B cell (primary cell): ENCODE results near the gene EVC. TPM values are rescaled to one million over a fixed set of nuclear protein-coding genes. Genes with fewer than 3 reads are reported as not detected.

Experiments used
- ATAC-seq: fragments of 200-7000 bp; cut with Tn5 transposase; one replicate; pipeline ENCODE4 v1.10.0; 2021; ENCODE audit warnings: low read depth, mild to moderate bottlenecking, moderate number of reproducible peaks, moderate library complexity
- CTCF ChIA-PET: fragments of 350-600 bp; sonication (Branson Sonifier 250); formaldehyde crosslinking; loops from one replicate; lab custom pipeline; 2021; ENCODE audit warnings: antibody characterized with exemption, inconsistent platforms; lab: Charles Lee
- POLR2A ChIA-PET: fragments of 350-600 bp; sonication (Branson Sonifier 250); formaldehyde crosslinking; loops from one replicate; lab custom pipeline; 2021; ENCODE audit warnings: antibody characterized with exemption; lab: Charles Lee
- DNase-seq: peaks from one replicate; pipeline ENCODE4 v3.0.0; 2013
- H2AFZ ChIP-seq: 2 replicates; pipeline ENCODE4 v1.6.1; 2012; ENCODE audit warnings: mild to moderate bottlenecking, low read depth, low read length; ENCODE audit not compliant: insufficient read depth, poor library complexity, severe bottlenecking
- H3K27ac ChIP-seq, 2 donors: 1 replicate in 1 of 2; 2 replicates in 1 of 2; pipeline ENCODE4 v1.5.1; 2012 to 2013; ENCODE audit warnings: low read length in 2 of 2, mild to moderate bottlenecking in 2 of 2, moderate library complexity in 1 of 2
- H3K27me3 ChIP-seq, 4 experiments: fragments of 200-600 bp in 1 of 4; sonication (generic) in 1 of 4; replicated peaks in 1 of 4; 1 replicate in 2 of 4; 2 replicates in 2 of 4; pipeline versions ENCODE4 v1.6.1 to v1.7.0; 2013 to 2016; ENCODE audit warnings: low read length in 3 of 4, mild to moderate bottlenecking in 2 of 4, mixed read lengths in 1 of 4, moderate library complexity in 1 of 4; ENCODE audit not compliant: insufficient read depth in 4 of 4, control insufficient read depth in 3 of 4; ENCODE audit errors: control extremely low read depth in 1 of 4
- H3K36me3 ChIP-seq, 2 experiments: replicated peaks in 1 of 2; 1 replicate in 1 of 2; 2 replicates in 1 of 2; pipeline versions ENCODE4 v1.6.1 to v1.7.1; 2013; ENCODE audit warnings: low read length in 1 of 2; ENCODE audit not compliant: insufficient read depth in 2 of 2, control insufficient read depth in 1 of 2; ENCODE audit errors: control extremely low read depth in 1 of 2, extremely low read depth in 1 of 2
- H3K4me1 ChIP-seq, 2 donors: fragments of 200-600 bp in 1 of 2; sonication (generic) in 1 of 2; 1 replicate in 1 of 2; 2 replicates in 1 of 2; pipeline versions ENCODE4 v1.5.1 to v1.6.1; 2013 to 2017; ENCODE audit warnings: low read length in 2 of 2; ENCODE audit not compliant: control insufficient read depth in 2 of 2, insufficient read depth in 2 of 2
- H3K4me2 ChIP-seq: replicated peaks from 2 replicates; pipeline ENCODE3; 2012; ENCODE audit warnings: mild to moderate bottlenecking, low read depth, low read length; ENCODE audit not compliant: poor library complexity, severe bottlenecking
- H3K4me3 ChIP-seq, 5 experiments: fragments of 200-600 bp in 1 of 5; sonication (generic) in 1 of 5; 1 replicate in 3 of 5; 2 replicates in 2 of 5; pipeline versions ENCODE4 v1.5.1 to v1.7.0; 2011 to 2016; ENCODE audit warnings: low read length in 4 of 5, mild to moderate bottlenecking in 4 of 5, low read depth in 2 of 5, control low read depth in 1 of 5, moderate library complexity in 1 of 5; ENCODE audit not compliant: insufficient read depth in 1 of 5; ENCODE audit errors: control extremely low read depth in 1 of 5, extremely low read depth in 1 of 5
- H3K79me2 ChIP-seq: fragments of 200-600 bp; sonication (generic); one replicate; pipeline ENCODE4 v1.6.0; 2016; ENCODE audit warnings: low read length; ENCODE audit not compliant: control insufficient read depth, insufficient read depth
- H3K9ac ChIP-seq: fragments of 200-600 bp; sonication (generic); 2 replicates; pipeline ENCODE4 v1.6.1; 2017; ENCODE audit warnings: mild to moderate bottlenecking, low read length, moderate library complexity
- H3K9me3 ChIP-seq, 3 donors: one replicate each; pipeline versions ENCODE4 v1.6.1 to v1.7.1; 2013; ENCODE audit warnings: low read length in 2 of 3; ENCODE audit not compliant: control insufficient read depth in 2 of 3, insufficient read depth in 1 of 3; ENCODE audit errors: control extremely low read depth in 1 of 3
- H4K20me1 ChIP-seq: 2 replicates; pipeline ENCODE4 v1.6.0; 2012; ENCODE audit warnings: mild to moderate bottlenecking, low read length; ENCODE audit not compliant: insufficient read depth, control insufficient read depth, poor library complexity, severe bottlenecking
- H3K27ac Mint-ChIP-seq: one replicate; pipeline ENCODE4 v1.8.0; 2021; ENCODE audit warnings: mixed read lengths
- H3K27me3 Mint-ChIP-seq: one replicate; pipeline ENCODE4 v1.8.0; 2021; ENCODE audit warnings: mixed read lengths
- H3K4me1 Mint-ChIP-seq: one replicate; pipeline ENCODE4 v1.8.0; 2021; ENCODE audit warnings: mixed read lengths
- H3K4me3 Mint-ChIP-seq: one replicate; pipeline ENCODE4 v1.8.0; 2021; ENCODE audit warnings: mixed read lengths
- H3K9me3 Mint-ChIP-seq: one replicate; pipeline ENCODE4 v1.8.0; 2022; ENCODE audit warnings: mixed read lengths; ENCODE audit not compliant: insufficient read depth
- CTCF ChIP-seq: fragments of 200-600 bp; IDR thresholded peaks from one replicate; pipeline ENCODE4 v1.8.0; 2022; ENCODE audit warnings: antibody characterized with exemption, mild to moderate bottlenecking
- EZH2 ChIP-seq: IDR thresholded peaks from 2 replicates; pipeline ENCODE4 v1.6.1; 2012; ENCODE audit warnings: borderline replicate concordance, low read depth, mild to moderate bottlenecking, moderate library complexity, low read length; ENCODE audit not compliant: insufficient read depth, poor library complexity, severe bottlenecking
- WGBS: methylation state at CpG from one replicate; pipeline ENCODE4 v1.1.5; 2013; ENCODE audit warnings: missing lambda C conversion rate; ENCODE audit not compliant: insufficient coverage; 5-methylcytosine and 5-hydroxymethylcytosine counted together
- intact Hi-C: fragments of 100-400 bp; cut with micrococcal nuclease; formaldehyde crosslinking; loops from one replicate; pipeline ENCODE4 v1.10.0; 2022
- polyA plus RNA-seq: library from polyadenylated mRNA; depleted of rRNA; stranded (reverse); fragments of >200 nt; gene quantifications from 2 replicates; pipeline ENCODE4 v1.2.3, GENCODE V29; 2012
- total RNA-seq, 2 donors: library from RNA; stranded (reverse); fragments of 120-200 nt in 1 of 2; gene quantifications; 1 replicate in 1 of 2; 2 replicates in 1 of 2; pipeline versions ENCODE4 v1.2.3 to v1.2.4, GENCODE V29; 2013 to 2022

Gene EVC
- total and polyA plus RNA-seq, 2 donors (not counting 1 experiment from before 2014, with no cell fraction given), result 1.5 TPM; not detected in 1

GRCh38 chr4:5783486-5783885, 72.5 kb downstream of the EVC start:
- Mint-ChIP-seq H3K27me3 (no peaks in the 10 kb centered on the region), H3K9me3 (peaks cover under 1% of the 10 kb centered on the region), H3K27ac (no peak overlapping the region), H3K4me1 (no peaks in the 10 kb centered on the region), H3K4me3 (no peak overlapping the region)
- ATAC-seq (no peak), DNase-seq (no peak)
- Histone ChIP-seq H4K20me1 (no peaks in the 10 kb centered on the region), H3K27me3 (no peaks in the 10 kb centered on the region), H3K4me2 (no peak overlapping the region), H3K4me3 (no peak overlapping the region), H3K79me2 (no peaks in the 10 kb centered on the region), H3K4me1 (no peaks in the 10 kb centered on the region), H2AFZ (no peak overlapping the region), H3K9me3 (peaks cover 0 to 16% (median 5%) of the 10 kb centered on the region in 3 donors), H3K27ac (no peak overlapping the region), H3K9ac (no peak overlapping the region), H3K36me3 (no peaks in the 10 kb centered on the region)
- ChIA-PET POLR2A (no interaction called here), CTCF (interaction anchor here (0.6 kb wide), 1 partner anchor 882 kb away, joined by 3 read pairs; no protein-coding TSS in a partner anchor)
- intact Hi-C loops, result no loop called here
- TF ChIP-seq EZH2 (no peak), CTCF (no peak)
- WGBS, result 85% methylated on average over 14 of the region's 14 CpGs

GRCh38 chr4:5784021-5784420, 73.0 kb downstream of the EVC start:
- H3K9ac ChIP-seq, result no peak overlapping the region
- H3K27ac Mint-ChIP-seq, result no peak overlapping the region
- H3K4me2 ChIP-seq, result no peak overlapping the region
- peaks cover 3% of the 10 kb centered on the region for H3K9me3 Mint-ChIP-seq
- 86% methylated on average over 5 of the region's 6 CpGs for WGBS
- H3K27ac ChIP-seq, result no peak overlapping the region
- no peaks in the 10 kb centered on the region for H3K27me3 ChIP-seq
- no peaks in the 10 kb centered on the region for H3K36me3 ChIP-seq
- DNase-seq (no peak), ATAC-seq (no peak)
- CTCF ChIA-PET, result interaction anchor here (0.6 kb wide), 1 partner anchor 882 kb away, joined by 3 read pairs; no protein-coding TSS in a partner anchor
- H4K20me1 ChIP-seq, result no peaks in the 10 kb centered on the region
- POLR2A ChIA-PET, result no interaction called here
- H2AFZ ChIP-seq, result no peak overlapping the region
- peaks cover 0 to 16% (median 5%) of the 10 kb centered on the region in 3 donors for H3K9me3 ChIP-seq
- no peaks in the 10 kb centered on the region for H3K4me1 ChIP-seq
- H3K27me3 Mint-ChIP-seq, result no peaks in the 10 kb centered on the region
- H3K4me3 Mint-ChIP-seq, result no peak overlapping the region
- no peak overlapping the region for H3K4me3 ChIP-seq
- intact Hi-C loops, result no loop called here
- no peaks in the 10 kb centered on the region for H3K79me2 ChIP-seq
- no peak for TF ChIP-seq EZH2
- no peak for TF ChIP-seq CTCF
- no peaks in the 10 kb centered on the region for H3K4me1 Mint-ChIP-seq
